HCT116 (cell line): ENCODE data around the gene PIK3C3. TPM values are rescaled to one million over a fixed set of nuclear protein-coding genes. Genes with fewer than 3 reads are reported as not detected.

Experiments used
- ATAC-seq: fragments of 200-7000 bp; cut with Tn5 transposase; 2 replicates; pipeline ENCODE4 v1.9.1; 2020; ENCODE audit warnings: mild to moderate bottlenecking, moderate library complexity
- BruUV-seq: library from RNA; stranded (reverse); fragments of 400-500 nt; replicated peaks from 2 replicates; lab custom pipeline; 2021; lab: Mats Ljungman, UMichigan
- CTCF ChIA-PET: fragments of 300-600 bp; sonication (Branson Sonifier 250); formaldehyde crosslinking; loops from one replicate; lab custom pipeline; 2021; ENCODE audit warnings: antibody characterized with exemption; lab: Charles Lee
- POLR2A ChIA-PET: fragments of 300-600, 350-600 bp; sonication (Branson Sonifier 250); formaldehyde crosslinking; loops from one replicate; lab custom pipeline; 2021; ENCODE audit warnings: antibody characterized with exemption; lab: Charles Lee
- RAD21 ChIA-PET, 2 experiments: fragments of 300-600 bp; sonication (Branson Sonifier 250); formaldehyde crosslinking; loops; one replicate each; lab custom pipeline; 2023; ENCODE audit warnings: low total read pairs in 2 of 2; ENCODE audit not compliant: uncharacterized antibody in 2 of 2, unreplicated experiment in 2 of 2, low non-redundant PET in 1 of 2; lab: Charles Lee
- DNase-seq: peaks from one replicate; pipeline ENCODE4 v3.0.0-alpha.2; 2010; ENCODE audit warnings: low read depth, low spot score
- H2AFZ ChIP-seq: fragments of 200-600 bp; shearing (Covaris generic), sonication (generic); 2 replicates; pipeline ENCODE4 v1.6.1; 2017; ENCODE audit warnings: low read depth, mixed run types, mixed read lengths, antibody characterized with exemption, low read length; ENCODE audit not compliant: poor library complexity, severe bottlenecking
- H3K27ac ChIP-seq: 2 replicates; pipeline ENCODE4 v1.5.1; 2012; ENCODE audit warnings: low read depth, low read length
- H3K27me3 ChIP-seq: fragments of 200-600 bp; sonication (generic); 2 replicates; pipeline ENCODE4 v1.6.1; 2016; ENCODE audit warnings: mixed run types, low read length, mixed read lengths; ENCODE audit not compliant: insufficient read depth
- H3K36me3 ChIP-seq, 2 experiments: fragments of 200-500 bp in 1 of 2; fragments of 200-600 bp in 1 of 2; sonication (Bioruptor generic) in 1 of 2; sonication (generic) in 1 of 2; 2 replicates each; pipeline versions ENCODE4 v1.5.1 to v1.6.1; 2014 to 2016; ENCODE audit warnings: low read length in 2 of 2, inconsistent platforms in 1 of 2, mixed read lengths in 1 of 2, mixed run types in 1 of 2; ENCODE audit not compliant: insufficient read depth in 2 of 2, control insufficient read depth in 1 of 2
- H3K4me1 ChIP-seq, 2 experiments: fragments of 200-600 bp in 1 of 2; sonication (generic) in 1 of 2; 2 replicates each; pipeline versions ENCODE4 v1.5.1 to v1.6.1; 2012 to 2017; ENCODE audit warnings: low read length in 2 of 2, inconsistent platforms in 1 of 2, mild to moderate bottlenecking in 1 of 2, mixed read lengths in 1 of 2, mixed run types in 1 of 2, moderate library complexity in 1 of 2; ENCODE audit not compliant: insufficient read depth in 2 of 2, control insufficient read depth in 1 of 2
- H3K4me2 ChIP-seq: fragments of 200-600 bp; sonication (generic); 2 replicates; pipeline ENCODE4 v1.6.1; 2017; ENCODE audit warnings: mixed run types, low read length, mixed read lengths
- H3K4me3 ChIP-seq, 2 experiments: fragments of 200-600 bp in 1 of 2; sonication (generic) in 1 of 2; replicated peaks in 1 of 2; 2 replicates each; pipeline ENCODE4 v1.5.1; 2011 to 2016; ENCODE audit warnings: low read length in 2 of 2, control low read depth in 1 of 2, low read depth in 1 of 2, mild to moderate bottlenecking in 1 of 2, mixed read lengths in 1 of 2, mixed run types in 1 of 2
- H3K79me2 ChIP-seq: fragments of 200-600 bp; sonication (generic); 2 replicates; pipeline ENCODE4 v1.6.1; 2017; ENCODE audit warnings: mild to moderate bottlenecking, mixed run types, low read length, moderate library complexity, mixed read lengths; ENCODE audit not compliant: insufficient read depth
- H3K9ac ChIP-seq: fragments of 200-600 bp; sonication (generic); 2 replicates; pipeline ENCODE4 v1.6.1; 2016; ENCODE audit warnings: low read length, mixed read lengths
- H3K9me2 ChIP-seq: fragments of 200-600 bp; sonication (generic), shearing (Covaris generic); 2 replicates; pipeline ENCODE4 v1.6.1; 2017; ENCODE audit warnings: mixed run types, mild to moderate bottlenecking, moderate library complexity; ENCODE audit not compliant: insufficient read depth
- H3K9me3 ChIP-seq, 2 experiments: fragments of 200-500 bp in 1 of 2; fragments of 200-600 bp in 1 of 2; sonication (Bioruptor generic) in 1 of 2; sonication (generic) in 1 of 2; 2 replicates each; pipeline ENCODE4 v1.6.1; 2014 to 2017; ENCODE audit warnings: low read length in 2 of 2, mixed read lengths in 2 of 2, inconsistent platforms in 1 of 2, low read depth in 1 of 2, mild to moderate bottlenecking in 1 of 2, mixed run types in 1 of 2, moderate library complexity in 1 of 2; ENCODE audit not compliant: control insufficient read depth in 1 of 2, insufficient read depth in 1 of 2
- H4K20me1 ChIP-seq: fragments of 200-600 bp; sonication (generic), shearing (Covaris generic); 2 replicates; pipeline ENCODE4 v1.6.1; 2017; ENCODE audit warnings: mixed run types, mild to moderate bottlenecking, moderate library complexity; ENCODE audit not compliant: insufficient read depth
- CTCF ChIP-seq, 3 experiments: fragments of 200-600 bp in 1 of 3; sonication (generic) in 1 of 3; IDR thresholded peaks in 2 of 3; conservative IDR thresholded peaks in 1 of 3; 2 replicates each; pipeline ENCODE4 v1.5.1; 2012 to 2017; ENCODE audit warnings: low read depth in 2 of 3, low read length in 2 of 3, antibody characterized with exemption in 1 of 3, borderline replicate concordance in 1 of 3, control low read depth in 1 of 3, mild to moderate bottlenecking in 1 of 3, mixed read lengths in 1 of 3, mixed run types in 1 of 3, moderate library complexity in 1 of 3; ENCODE audit not compliant: insufficient read depth in 1 of 3
- EZH2 ChIP-seq: fragments of 200-600 bp; sonication (generic); IDR thresholded peaks from 2 replicates; pipeline ENCODE4 v1.6.1; 2017; ENCODE audit warnings: antibody characterized with exemption, mixed run types
- EZH2phosphoT487 ChIP-seq: fragments of 200-600 bp; IDR thresholded peaks from 2 replicates; pipeline ENCODE4 v1.6.1; 2018; ENCODE audit warnings: antibody characterized with exemption, borderline replicate concordance
- RAD21 ChIP-seq: IDR thresholded peaks from 2 replicates; pipeline ENCODE4 v1.6.1; 2012; ENCODE audit warnings: low read depth, mild to moderate bottlenecking
- REST ChIP-seq: IDR thresholded peaks from 2 replicates; pipeline ENCODE4 v1.6.1; 2012; ENCODE audit warnings: low read depth
- SP1 ChIP-seq: IDR thresholded peaks from 2 replicates; pipeline ENCODE4 v1.6.1; 2012; ENCODE audit warnings: low read depth
- YY1 ChIP-seq: IDR thresholded peaks from 2 replicates; pipeline ENCODE4 v1.6.1; 2011; ENCODE audit warnings: low read length, low read depth, moderate library complexity, mild to moderate bottlenecking; ENCODE audit not compliant: insufficient replicate concordance; ENCODE audit errors: extremely low read depth
- ZBTB33 ChIP-seq: IDR thresholded peaks from 2 replicates; pipeline ENCODE4 v1.6.1; 2011; ENCODE audit warnings: mild to moderate bottlenecking, low read length, moderate library complexity; ENCODE audit not compliant: insufficient replicate concordance; ENCODE audit errors: extremely low read depth
- ZFX ChIP-seq: fragments of 450-650 bp; IDR thresholded peaks from 2 replicates; pipeline ENCODE4 v1.6.1; 2017
- ZNF274 ChIP-seq: fragments of 200-500 bp; sonication (Bioruptor generic); IDR thresholded peaks from 2 replicates; pipeline ENCODE4 v1.6.1; 2014; ENCODE audit warnings: mild to moderate bottlenecking, low read depth, low read length, inconsistent platforms
- intact Hi-C: fragments of 100-400 bp; cut with micrococcal nuclease; formaldehyde crosslinking; loops from 2 replicates; pipeline ENCODE4 v1.10.0; 2022
- total RNA-seq: library from RNA; stranded (reverse); gene quantifications from one replicate; pipeline ENCODE4 v1.2.1, GENCODE V29; 2021; ENCODE audit not compliant: unreplicated experiment

The PIK3C3 gene
- total RNA-seq, 1 experiment from 2014 or later: 40.4 TPM

GRCh38 chr18:41972067-41972925 lies 17.3 kb downstream of the PIK3C3 start:
- no peak for TF ChIP-seq ZFX
- TF ChIP-seq RAD21: no peak
- TF ChIP-seq ZBTB33: no peak
- no peak for TF ChIP-seq EZH2
- no peak for TF ChIP-seq YY1
- TF ChIP-seq REST: no peak
- no peak for TF ChIP-seq ZNF274
- TF ChIP-seq CTCF (IDR thresholded peaks at IDR 0.05 in 2 of 3, conservative IDR thresholded peaks at IDR 0.05 in 1 of 3; ENCODE audit: borderline replicate concordance in 1 of 3, insufficient read depth in 1 of 3, low read depth in 2 of 3, low read length in 2 of 3): no peak
- TF ChIP-seq EZH2phosphoT487: no peak
- TF ChIP-seq SP1: no peak
- Histone ChIP-seq H3K9me2 (no peaks in the 10 kb centered on the region), H2AFZ (no peak overlapping the region), H3K36me3 (peaks cover 5 to 8% of the 10 kb centered on the region in 2 experiments; a peak in 3 of 4 replicates), H3K4me1 (no peaks in the 10 kb centered on the region), H3K79me2 (peaks cover 3% of the 10 kb centered on the region; the same call in 1 of the 2 replicates), H3K4me2 (no peak overlapping the region), H3K27me3 (no peaks in the 10 kb centered on the region), H3K9ac (no peak overlapping the region), H3K4me3 (no peak overlapping the region), H3K9me3 (no peaks in the 10 kb centered on the region), H4K20me1 (no peaks in the 10 kb centered on the region), H3K27ac (no peak overlapping the region)
- ATAC-seq (no peak), DNase-seq (no peak)
- ChIA-PET POLR2A (no interaction called here), RAD21 (no interaction called here), CTCF (interaction anchor here (1.1 kb wide), 1 partner anchor 56 kb away, joined by 3 read pairs; no protein-coding TSS in a partner anchor)
- intact Hi-C loops: no loop called here
- BruUV-seq: no TSS peak
